Activated CD4-positive, alpha-beta T cell treated with anti-CD3 and anti-CD28 coated beads, Interleukin-2, Interleukin-6, amounts not matched to agents 100 ng/mL and 50 ng/mL, durations not matched to agents 16 hours and 8 hours (primary cell): Measurements from ENCODE around the gene SPG7.

Experiments
- DNase-seq: peaks from one replicate; pipeline ENCODE4 v3.0.0-alpha.2; 2020

Gene SPG7

DNA sequence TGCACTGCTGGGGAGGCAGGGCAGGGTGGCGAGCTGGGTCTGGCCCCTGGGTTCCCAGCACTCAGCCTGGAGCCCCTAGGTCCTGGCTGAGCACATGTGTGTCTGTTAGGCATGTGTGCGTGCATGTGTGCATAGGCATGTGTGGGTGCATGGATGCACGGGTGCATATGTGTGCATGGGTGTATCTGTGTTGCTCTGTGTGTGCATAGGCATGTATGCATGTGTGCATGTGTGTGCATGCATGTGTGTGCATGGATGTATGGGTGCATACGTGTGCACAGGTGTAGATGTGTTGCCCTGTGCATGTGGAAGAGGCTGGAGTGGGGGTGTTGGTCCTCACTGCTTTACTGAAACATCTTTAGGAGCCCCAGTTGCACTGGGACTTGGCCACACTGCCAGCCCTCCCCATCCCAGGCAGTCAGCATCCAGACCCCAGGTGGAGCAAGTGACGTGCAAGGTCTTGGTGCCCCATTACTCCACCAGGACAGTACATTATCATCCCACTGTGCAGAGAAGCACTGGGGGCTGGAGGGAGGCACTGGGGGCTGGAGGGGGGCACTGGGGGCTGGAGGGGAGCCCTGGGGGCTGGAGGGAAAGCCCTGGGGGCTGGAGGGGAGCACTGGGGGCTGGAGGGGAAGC is 94.9 kb downstream of the SPG7 start:
- no peak for DNase-seq

DNA sequence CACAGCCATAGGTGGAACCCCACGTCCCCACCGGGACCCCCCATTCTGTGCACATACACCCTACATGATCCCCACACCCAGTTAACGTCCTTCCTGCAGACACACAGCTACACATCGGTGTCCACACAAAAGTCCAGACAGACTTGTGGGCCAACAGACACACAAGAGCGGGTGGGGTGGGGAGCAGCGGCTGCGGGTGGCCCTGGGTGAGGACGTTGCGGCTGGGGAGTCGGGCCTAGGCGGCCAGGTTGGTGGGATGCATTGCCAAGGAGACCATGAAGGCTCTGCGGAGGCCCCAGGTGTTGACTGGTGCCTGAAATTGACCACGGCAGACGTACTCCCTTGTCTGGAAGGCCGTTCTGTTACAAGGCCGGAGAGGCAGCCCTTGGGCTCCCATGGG is 96.6 kb downstream of the SPG7 start:
- no peak for DNase-seq

- no peak for DNase-seq
Measured at GRCh38 chr16:89605186-89605970, 97.2 kb downstream of the SPG7 start.

DNA sequence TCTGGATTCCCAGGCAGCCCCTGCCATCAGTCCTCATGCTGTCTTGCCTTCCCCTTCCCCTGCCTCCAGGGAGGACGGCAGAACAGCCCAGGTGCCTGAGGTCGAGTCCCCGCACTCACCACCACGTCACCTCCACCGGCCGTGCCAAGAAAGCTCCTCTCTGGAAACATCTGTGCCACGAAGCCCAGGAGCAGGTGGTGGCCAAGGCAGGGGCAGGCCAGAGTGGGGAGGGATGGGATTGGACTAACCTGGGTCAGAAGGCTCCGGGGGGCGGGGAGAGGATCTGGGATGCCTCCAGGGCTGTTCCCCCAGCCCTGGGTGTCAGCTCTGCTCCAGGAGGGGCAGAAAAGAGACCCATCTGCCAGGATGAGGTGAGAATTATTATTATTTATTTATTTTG is 97.8 kb downstream of the SPG7 start:
- no peak for DNase-seq
